Measurements from ENCODE around the gene CEP112.

Gene CEP112

GRCh38 chr17:65776890-65777289 lies 415.0 kb downstream of the CEP112 start:
- Histone ChIP-seq H3K27ac (ENCODE audit: low read length) (no peak overlapping the region), H3K4me1 (ENCODE audit: control insufficient read depth, insufficient read depth, low read length) (no peaks in the 10 kb centered on the region), H3K27me3 (ENCODE audit: control insufficient read depth, insufficient read depth, low read length) (no peaks in the 10 kb centered on the region), H3K4me3 (ENCODE audit: low read length) (no peak overlapping the region), H3K9me3 (ENCODE audit: control insufficient read depth, insufficient read depth, low read length) (no peaks in the 10 kb centered on the region), H3K36me3 (ENCODE audit: control insufficient read depth, insufficient read depth, low read length) (no peaks in the 10 kb centered on the region)
- DNase-seq (ENCODE audit: low read depth, low spot score): no peak
- no CpG with 5 or more reads among the region's 3 CpGs for WGBS (ENCODE audit: insufficient coverage, insufficient read length)

GRCh38 chr17:65774787-65775186 lies 417.1 kb downstream of the CEP112 start:
- H3K9me3 ChIP-seq (ENCODE audit: control insufficient read depth, insufficient read depth, low read length): no peaks in the 10 kb centered on the region
- H3K27me3 ChIP-seq (ENCODE audit: control insufficient read depth, insufficient read depth, low read length): no peaks in the 10 kb centered on the region

GRCh38 chr17:65772989-65773388 lies 418.9 kb downstream of the CEP112 start:
- H3K36me3 ChIP-seq (ENCODE audit: control insufficient read depth, insufficient read depth, low read length): no peaks in the 10 kb centered on the region
- H3K4me1 ChIP-seq (ENCODE audit: control insufficient read depth, insufficient read depth, low read length): no peaks in the 10 kb centered on the region
- no peak for DNase-seq (ENCODE audit: low read depth, low spot score)
- no peak overlapping the region for H3K4me3 ChIP-seq (ENCODE audit: low read length)
- H3K27ac ChIP-seq (ENCODE audit: low read length): no peak overlapping the region
- H3K27me3 ChIP-seq (ENCODE audit: control insufficient read depth, insufficient read depth, low read length): no peaks in the 10 kb centered on the region
- no peaks in the 10 kb centered on the region for H3K9me3 ChIP-seq (ENCODE audit: control insufficient read depth, insufficient read depth, low read length)
- WGBS (ENCODE audit: insufficient coverage, insufficient read length): no CpG with 5 or more reads among the region's 6 CpGs

More at GRCh38 chr17:65774787-65775186, 417.1 kb downstream of the CEP112 start:
- Histone ChIP-seq H3K27ac (ENCODE audit: low read length) (no peak overlapping the region), H3K36me3 (ENCODE audit: control insufficient read depth, insufficient read depth, low read length) (no peaks in the 10 kb centered on the region), H3K4me3 (ENCODE audit: low read length) (no peak overlapping the region), H3K4me1 (ENCODE audit: control insufficient read depth, insufficient read depth, low read length) (no peaks in the 10 kb centered on the region)
- DNase-seq (ENCODE audit: low read depth, low spot score): no peak
- no CpG with 5 or more reads among the region's 6 CpGs for WGBS (ENCODE audit: insufficient coverage, insufficient read length)

DNA sequence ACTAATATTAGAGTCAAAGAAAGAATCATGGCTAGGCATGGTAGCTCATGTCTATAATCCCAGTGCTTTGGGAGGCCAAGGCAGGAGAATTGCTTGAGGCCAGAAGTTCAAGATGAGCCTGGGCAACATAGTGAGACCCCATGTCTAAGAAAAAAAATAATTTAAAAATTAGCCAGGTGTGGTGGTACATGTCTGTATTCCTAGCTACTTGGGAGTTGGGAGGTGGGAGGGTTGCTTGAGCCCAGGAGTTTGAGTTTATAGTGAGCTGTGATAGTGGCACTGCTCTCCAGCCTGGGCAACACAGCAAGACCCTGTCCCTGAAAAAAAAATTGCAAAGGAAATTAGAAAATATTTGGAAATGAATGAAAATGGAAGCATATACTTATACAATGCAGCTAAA lies 420.2 kb downstream of the CEP112 start:
- Histone ChIP-seq H3K27ac (ENCODE audit: low read length) (no peak overlapping the region), H3K27me3 (ENCODE audit: control insufficient read depth, insufficient read depth, low read length) (no peaks in the 10 kb centered on the region), H3K4me1 (ENCODE audit: control insufficient read depth, insufficient read depth, low read length) (no peaks in the 10 kb centered on the region), H3K36me3 (ENCODE audit: control insufficient read depth, insufficient read depth, low read length) (no peaks in the 10 kb centered on the region), H3K4me3 (ENCODE audit: low read length) (no peak overlapping the region), H3K9me3 (ENCODE audit: control insufficient read depth, insufficient read depth, low read length) (no peaks in the 10 kb centered on the region)
- no peak for DNase-seq (ENCODE audit: low read depth, low spot score)

- H3K4me3 ChIP-seq (ENCODE audit: low read length): no peak overlapping the region
Observed at GRCh38 chr17:65763786-65764185, 428.1 kb downstream of the CEP112 start.

GRCh38 chr17:65762973-65763372 lies 429.0 kb downstream of the CEP112 start:
- Histone ChIP-seq H3K4me3 (ENCODE audit: low read length) (no peak overlapping the region), H3K4me1 (ENCODE audit: control insufficient read depth, insufficient read depth, low read length) (no peaks in the 10 kb centered on the region)
- no CpG with 5 or more reads among the region's 4 CpGs for WGBS (ENCODE audit: insufficient coverage, insufficient read length)

More at GRCh38 chr17:65763786-65764185, 428.1 kb downstream of the CEP112 start:
- Histone ChIP-seq H3K9me3 (ENCODE audit: control insufficient read depth, insufficient read depth, low read length) (no peaks in the 10 kb centered on the region), H3K4me1 (ENCODE audit: control insufficient read depth, insufficient read depth, low read length) (no peaks in the 10 kb centered on the region), H3K36me3 (ENCODE audit: control insufficient read depth, insufficient read depth, low read length) (no peaks in the 10 kb centered on the region), H3K27ac (ENCODE audit: low read length) (no peak overlapping the region), H3K27me3 (ENCODE audit: control insufficient read depth, insufficient read depth, low read length) (no peaks in the 10 kb centered on the region)
- no CpG with 5 or more reads among the region's 1 CpG for WGBS (ENCODE audit: insufficient coverage, insufficient read length)
- DNase-seq (ENCODE audit: low read depth, low spot score): no peak

GRCh38 chr17:65759532-65759931 lies 432.4 kb downstream of the CEP112 start:
- Histone ChIP-seq H3K4me1 (ENCODE audit: control insufficient read depth, insufficient read depth, low read length) (no peaks in the 10 kb centered on the region), H3K4me3 (ENCODE audit: low read length) (no peak overlapping the region), H3K27me3 (ENCODE audit: control insufficient read depth, insufficient read depth, low read length) (no peaks in the 10 kb centered on the region), H3K27ac (ENCODE audit: low read length) (no peak overlapping the region), H3K36me3 (ENCODE audit: control insufficient read depth, insufficient read depth, low read length) (no peaks in the 10 kb centered on the region), H3K9me3 (ENCODE audit: control insufficient read depth, insufficient read depth, low read length) (no peaks in the 10 kb centered on the region)
- DNase-seq (ENCODE audit: low read depth, low spot score): no peak
- no CpG with 5 or more reads among the region's 4 CpGs for WGBS (ENCODE audit: insufficient coverage, insufficient read length)

More at GRCh38 chr17:65762973-65763372, 429.0 kb downstream of the CEP112 start:
- no peaks in the 10 kb centered on the region for H3K36me3 ChIP-seq (ENCODE audit: control insufficient read depth, insufficient read depth, low read length)
- no peaks in the 10 kb centered on the region for H3K27me3 ChIP-seq (ENCODE audit: control insufficient read depth, insufficient read depth, low read length)
- no peak for DNase-seq (ENCODE audit: low read depth, low spot score)
- no peak overlapping the region for H3K27ac ChIP-seq (ENCODE audit: low read length)
- no peaks in the 10 kb centered on the region for H3K9me3 ChIP-seq (ENCODE audit: control insufficient read depth, insufficient read depth, low read length)

GRCh38 chr17:65756760-65757159 lies 435.2 kb downstream of the CEP112 start:
- H3K9me3 ChIP-seq (ENCODE audit: control insufficient read depth, insufficient read depth, low read length): no peaks in the 10 kb centered on the region
- no peak for DNase-seq (ENCODE audit: low read depth, low spot score)
- H3K27ac ChIP-seq (ENCODE audit: low read length): no peak overlapping the region
- no peaks in the 10 kb centered on the region for H3K27me3 ChIP-seq (ENCODE audit: control insufficient read depth, insufficient read depth, low read length)
- H3K36me3 ChIP-seq (ENCODE audit: control insufficient read depth, insufficient read depth, low read length): no peaks in the 10 kb centered on the region
- no peaks in the 10 kb centered on the region for H3K4me1 ChIP-seq (ENCODE audit: control insufficient read depth, insufficient read depth, low read length)
- no peak overlapping the region for H3K4me3 ChIP-seq (ENCODE audit: low read length)

DNA sequence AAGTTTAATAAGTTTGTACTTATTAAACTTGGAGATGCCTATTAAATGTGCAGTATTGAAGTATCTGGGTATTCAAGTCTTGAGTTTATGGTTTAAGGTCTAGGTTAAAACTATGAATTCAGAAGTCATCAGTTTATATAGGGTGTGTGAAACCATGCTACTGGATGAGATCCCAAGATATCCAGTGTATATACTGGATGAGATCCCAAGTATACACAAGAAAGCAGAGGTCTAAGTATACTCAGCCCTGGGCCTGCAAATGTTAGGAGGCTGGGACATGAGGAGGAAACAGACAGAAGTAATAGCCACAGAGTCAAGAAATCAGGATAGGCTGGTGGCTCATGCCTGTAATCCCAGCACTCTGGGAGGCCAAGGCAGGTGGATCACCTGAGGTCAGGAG lies 436.1 kb downstream of the CEP112 start:
- H3K4me1 ChIP-seq (ENCODE audit: control insufficient read depth, insufficient read depth, low read length): no peaks in the 10 kb centered on the region
- H3K36me3 ChIP-seq (ENCODE audit: control insufficient read depth, insufficient read depth, low read length): no peaks in the 10 kb centered on the region
- H3K9me3 ChIP-seq (ENCODE audit: control insufficient read depth, insufficient read depth, low read length): no peaks in the 10 kb centered on the region
- H3K27ac ChIP-seq (ENCODE audit: low read length): no peak overlapping the region
- DNase-seq (ENCODE audit: low read depth, low spot score): no peak
- no peaks in the 10 kb centered on the region for H3K27me3 ChIP-seq (ENCODE audit: control insufficient read depth, insufficient read depth, low read length)
- H3K4me3 ChIP-seq (ENCODE audit: low read length): no peak overlapping the region

- no peaks in the 10 kb centered on the region for H3K36me3 ChIP-seq (ENCODE audit: control insufficient read depth, insufficient read depth, low read length)
- DNase-seq (ENCODE audit: low read depth, low spot score): no peak
- H3K4me1 ChIP-seq (ENCODE audit: control insufficient read depth, insufficient read depth, low read length): no peaks in the 10 kb centered on the region
- no CpG with 5 or more reads among the region's 7 CpGs for WGBS (ENCODE audit: insufficient coverage, insufficient read length)
- H3K27me3 ChIP-seq (ENCODE audit: control insufficient read depth, insufficient read depth, low read length): no peaks in the 10 kb centered on the region
- no peak overlapping the region for H3K4me3 ChIP-seq (ENCODE audit: low read length)
- no peaks in the 10 kb centered on the region for H3K9me3 ChIP-seq (ENCODE audit: control insufficient read depth, insufficient read depth, low read length)
- no peak overlapping the region for H3K27ac ChIP-seq (ENCODE audit: low read length)
Observed at GRCh38 chr17:65754630-65755029, 437.3 kb downstream of the CEP112 start.

DNA sequence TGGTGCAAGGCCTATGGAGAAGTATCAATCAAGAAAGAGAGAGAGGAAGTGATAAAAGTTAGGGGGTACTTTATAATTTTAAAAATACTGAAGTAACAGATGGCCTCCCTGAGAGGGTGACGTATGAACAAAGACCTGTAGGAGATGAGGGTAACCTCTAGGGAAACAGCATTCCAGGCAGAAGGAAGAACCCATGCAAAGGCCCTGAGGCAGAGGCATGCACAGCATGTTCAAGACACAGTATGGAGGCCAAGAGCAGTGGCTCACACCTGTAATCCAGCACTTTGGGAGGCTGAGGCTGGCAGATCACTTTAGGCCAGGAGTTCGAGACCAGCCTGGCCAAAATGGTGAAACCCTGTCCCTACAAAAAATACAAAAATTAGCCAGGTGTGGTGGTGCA lies 437.9 kb downstream of the CEP112 start:
- no peaks in the 10 kb centered on the region for H3K9me3 ChIP-seq (ENCODE audit: control insufficient read depth, insufficient read depth, low read length)
- H3K27ac ChIP-seq (ENCODE audit: low read length): no peak overlapping the region
- H3K4me1 ChIP-seq (ENCODE audit: control insufficient read depth, insufficient read depth, low read length): no peaks in the 10 kb centered on the region
- no peaks in the 10 kb centered on the region for H3K27me3 ChIP-seq (ENCODE audit: control insufficient read depth, insufficient read depth, low read length)
- no peaks in the 10 kb centered on the region for H3K36me3 ChIP-seq (ENCODE audit: control insufficient read depth, insufficient read depth, low read length)
- no CpG with 5 or more reads among the region's 2 CpGs for WGBS (ENCODE audit: insufficient coverage, insufficient read length)
- no peak for DNase-seq (ENCODE audit: low read depth, low spot score)
- H3K4me3 ChIP-seq (ENCODE audit: low read length): no peak overlapping the region
